Renal cortical epithelial cell (primary cell): ENCODE data around the gene ANGEL1. TPM values are rescaled to one million over a fixed set of nuclear protein-coding genes. Genes with fewer than 3 reads are reported as not detected.

Experiments used
- total RNA-seq: library from RNA; depleted of rRNA; stranded (reverse); fragments of >200 nt; gene quantifications from 2 replicates; pipeline ENCODE4 v1.2.3, GENCODE V29; 2014

The ANGEL1 gene
- total RNA-seq, 1 donor from 2014 or later, result 11.1 TPM

Other genes with a start within 250 kb of the ANGEL1 start
- 0.35 and 8.5 TPM in 2 replicates for gene VASH1, start 51.4 kb downstream of the ANGEL1 start, total RNA-seq
- gene LRRC74A, start 13.5 kb upstream of the ANGEL1 start, total RNA-seq, result not detected in 2 replicates
- gene IRF2BPL, start 215.8 kb upstream of the ANGEL1 start, total RNA-seq, result 53.5 and 63.9 TPM in 2 replicates